ENCODE measurements around the gene MPO.

Gene MPO

GRCh38 chr17:58315281-58315711, 34.6 kb upstream of the MPO start:
- TF ChIP-seq GATA2 (IDR thresholded peaks at IDR 0.05; ENCODE audit: low read depth, low read length), result no peak
- TF ChIP-seq GATA3 (IDR thresholded peaks at IDR 0.05; ENCODE audit: low read depth, low read length), result no peak

- TF ChIP-seq GATA3 (IDR thresholded peaks at IDR 0.05; ENCODE audit: low read depth, low read length), result no peak
- no peak for TF ChIP-seq GATA2 (IDR thresholded peaks at IDR 0.05; ENCODE audit: low read depth, low read length)
Observed at GRCh38 chr17:58314706-58315015, 33.9 kb upstream of the MPO start.

GRCh38 chr17:58313815-58314705, 33.3 kb upstream of the MPO start:
- TF ChIP-seq GATA2 (IDR thresholded peaks at IDR 0.05; ENCODE audit: low read depth, low read length), result no peak
- TF ChIP-seq GATA3 (IDR thresholded peaks at IDR 0.05; ENCODE audit: low read depth, low read length), result no peak

- TF ChIP-seq GATA3 (IDR thresholded peaks at IDR 0.05; ENCODE audit: low read depth, low read length), result no peak
- no peak for TF ChIP-seq GATA2 (IDR thresholded peaks at IDR 0.05; ENCODE audit: low read depth, low read length)
Observed at GRCh38 chr17:58312829-58313228, 32.1 kb upstream of the MPO start.

GRCh38 chr17:58312021-58312630, 31.4 kb upstream of the MPO start:
- no peak for TF ChIP-seq GATA2 (IDR thresholded peaks at IDR 0.05; ENCODE audit: low read depth, low read length)
- no peak for TF ChIP-seq GATA3 (IDR thresholded peaks at IDR 0.05; ENCODE audit: low read depth, low read length)

- no peak for TF ChIP-seq GATA3 (IDR thresholded peaks at IDR 0.05; ENCODE audit: low read depth, low read length)
Observed at GRCh38 chr17:58311429-58311894, 30.7 kb upstream of the MPO start.

GRCh38 chr17:58310511-58311428, 30.0 kb upstream of the MPO start:
- TF ChIP-seq GATA3 (IDR thresholded peaks at IDR 0.05; ENCODE audit: low read depth, low read length) (no peak), GATA2 (IDR thresholded peaks at IDR 0.05; ENCODE audit: low read depth, low read length) (no peak)

- TF ChIP-seq GATA3 (IDR thresholded peaks at IDR 0.05; ENCODE audit: low read depth, low read length) (no peak), GATA2 (IDR thresholded peaks at IDR 0.05; ENCODE audit: low read depth, low read length) (no peak)
Observed at GRCh38 chr17:58309918-58310259, 29.2 kb upstream of the MPO start.

- TF ChIP-seq GATA3 (IDR thresholded peaks at IDR 0.05; ENCODE audit: low read depth, low read length), result no peak
- TF ChIP-seq GATA2 (IDR thresholded peaks at IDR 0.05; ENCODE audit: low read depth, low read length), result no peak
Observed at GRCh38 chr17:58308985-58309917, 28.5 kb upstream of the MPO start.

- TF ChIP-seq GATA2 (IDR thresholded peaks at IDR 0.05; ENCODE audit: low read depth, low read length) (no peak), GATA3 (IDR thresholded peaks at IDR 0.05; ENCODE audit: low read depth, low read length) (no peak)
Observed at GRCh38 chr17:58308173-58308984, 27.6 kb upstream of the MPO start.

GRCh38 chr17:58307468-58308172, 26.9 kb upstream of the MPO start:
- TF ChIP-seq GATA3 (IDR thresholded peaks at IDR 0.05; ENCODE audit: low read depth, low read length) (no peak), GATA2 (IDR thresholded peaks at IDR 0.05; ENCODE audit: low read depth, low read length) (no peak)
